Endodermal cell (in vitro differentiated cells): ENCODE results near the gene KATNB1. TPM values are rescaled to one million over a fixed set of nuclear protein-coding genes. Genes with fewer than 3 reads are reported as not detected.

Experiments
- DNase-seq: peaks from one replicate; pipeline ENCODE4 v3.0.0-alpha.2; 2017
- H3K27ac ChIP-seq: 2 replicates; pipeline ENCODE4 v1.5.1; 2013; ENCODE audit warnings: mild to moderate bottlenecking, low read depth, low read length, moderate library complexity
- H3K27me3 ChIP-seq: 2 replicates; pipeline ENCODE4 v1.6.1; 2013; ENCODE audit warnings: mild to moderate bottlenecking, low read length, moderate library complexity; ENCODE audit not compliant: insufficient read depth, control insufficient read depth, poor library complexity, severe bottlenecking
- H3K36me3 ChIP-seq: 2 replicates; pipeline ENCODE4 v1.7.0; 2013; ENCODE audit warnings: mild to moderate bottlenecking, low read length, moderate library complexity; ENCODE audit not compliant: control insufficient read depth, insufficient read depth
- H3K4me1 ChIP-seq: one replicate; pipeline ENCODE4 v1.7.0; 2013; ENCODE audit warnings: low read length; ENCODE audit not compliant: control insufficient read depth, insufficient read depth
- H3K4me3 ChIP-seq: 2 replicates; pipeline ENCODE4 v1.5.1; 2013; ENCODE audit warnings: mild to moderate bottlenecking, low read length, moderate library complexity
- H3K9ac ChIP-seq: 2 replicates; pipeline ENCODE4 v1.6.1; 2013; ENCODE audit warnings: mild to moderate bottlenecking, low read length, moderate library complexity; ENCODE audit not compliant: poor library complexity, severe bottlenecking; ENCODE audit errors: extremely low read depth
- H3K9me3 ChIP-seq: 2 replicates; pipeline ENCODE4 v1.6.1; 2013; ENCODE audit warnings: mild to moderate bottlenecking, low read length, moderate library complexity; ENCODE audit not compliant: control insufficient read depth
- H3K27ac Mint-ChIP-seq: 2 replicates; pipeline ENCODE4 v1.8.0; 2020; ENCODE audit warnings: mixed read lengths
- H3K27me3 Mint-ChIP-seq: 2 replicates; pipeline ENCODE4 v1.8.0; 2021; ENCODE audit warnings: mild to moderate bottlenecking, mixed read lengths; ENCODE audit not compliant: insufficient read depth
- H3K36me3 Mint-ChIP-seq: 2 replicates; pipeline ENCODE4 v1.8.0; 2020; ENCODE audit warnings: low read depth, mixed read lengths
- H3K4me1 Mint-ChIP-seq: 2 replicates; pipeline ENCODE4 v1.8.0; 2020; ENCODE audit warnings: mixed read lengths
- H3K4me3 Mint-ChIP-seq: 2 replicates; pipeline ENCODE4 v1.8.0; 2020; ENCODE audit warnings: mild to moderate bottlenecking, moderate library complexity, mixed read lengths
- H3K9me3 Mint-ChIP-seq: 2 replicates; pipeline ENCODE4 v1.8.0; 2020; ENCODE audit warnings: mild to moderate bottlenecking, mixed read lengths
- WGBS, 2 experiments: methylation state at CpG; one replicate each; pipeline versions ENCODE4 v1.1.5 to v1.1.7; 2013; ENCODE audit warnings: missing lambda C conversion rate in 2 of 2, mixed read lengths in 1 of 2; ENCODE audit not compliant: insufficient coverage in 1 of 2, insufficient read length in 1 of 2; 5-methylcytosine and 5-hydroxymethylcytosine counted together
- total RNA-seq, 2 donors: library from RNA; stranded (reverse); fragmentation: NEBNext Ultra II Directional in 1 of 2; extraction: Animal tissue kit (Norgen Biotek cat#: 25700) in 1 of 2; gene quantifications; 2 replicates in 1 of 2; 3 replicates in 1 of 2; pipeline ENCODE4 v1.2.1, GENCODE V29; 2021
- TF ChIP-seq, protein P1 (sequence below): fragments of 200-600 bp; sonication (generic); conservative IDR thresholded peaks from 2 replicates; pipeline ENCODE4 v1.5.0; 2021; ENCODE audit warnings: antibody characterized with exemption, mild to moderate bottlenecking

Gene KATNB1
- total RNA-seq, 2 donors from 2014 or later = 26.1 to 32.4 TPM

DNA sequence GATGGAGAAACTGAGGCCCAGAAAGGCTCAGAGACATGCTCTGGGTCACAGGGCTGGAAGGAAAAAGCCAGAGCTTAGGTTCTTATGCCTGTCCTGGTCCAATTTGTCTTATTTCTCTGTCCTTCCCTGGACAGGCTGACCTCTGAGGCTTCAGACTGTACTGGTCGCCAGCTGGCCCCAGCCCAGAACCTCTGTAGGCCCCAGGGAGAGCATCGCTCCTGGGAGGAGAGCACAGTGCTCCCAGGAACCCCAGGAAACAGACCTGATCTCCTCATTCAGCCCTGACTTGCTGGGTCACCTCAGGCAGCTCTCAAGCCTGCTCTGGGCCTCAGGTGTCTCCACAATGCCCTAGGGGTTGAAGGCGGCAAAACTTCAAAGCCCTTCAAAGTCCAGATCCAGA is 36.1 kb upstream of the KATNB1 start:
- Mint-ChIP-seq H3K9me3 (no peaks in the 10 kb centered on the region), H3K27ac (no peak overlapping the region), H3K4me3 (no peak overlapping the region), H3K27me3 (peaks cover 3% of the 10 kb centered on the region), H3K36me3 (no peaks in the 10 kb centered on the region), H3K4me1 (peaks cover 20% of the 10 kb centered on the region)
- Histone ChIP-seq H3K27me3 (no peaks in the 10 kb centered on the region), H3K27ac (no peak overlapping the region), H3K4me3 (no peak overlapping the region), H3K9me3 (no peaks in the 10 kb centered on the region), H3K9ac (no peak overlapping the region), H3K36me3 (no peaks in the 10 kb centered on the region), H3K4me1 (peaks cover 8% of the 10 kb centered on the region)
- TF ChIP-seq, protein P1, sequence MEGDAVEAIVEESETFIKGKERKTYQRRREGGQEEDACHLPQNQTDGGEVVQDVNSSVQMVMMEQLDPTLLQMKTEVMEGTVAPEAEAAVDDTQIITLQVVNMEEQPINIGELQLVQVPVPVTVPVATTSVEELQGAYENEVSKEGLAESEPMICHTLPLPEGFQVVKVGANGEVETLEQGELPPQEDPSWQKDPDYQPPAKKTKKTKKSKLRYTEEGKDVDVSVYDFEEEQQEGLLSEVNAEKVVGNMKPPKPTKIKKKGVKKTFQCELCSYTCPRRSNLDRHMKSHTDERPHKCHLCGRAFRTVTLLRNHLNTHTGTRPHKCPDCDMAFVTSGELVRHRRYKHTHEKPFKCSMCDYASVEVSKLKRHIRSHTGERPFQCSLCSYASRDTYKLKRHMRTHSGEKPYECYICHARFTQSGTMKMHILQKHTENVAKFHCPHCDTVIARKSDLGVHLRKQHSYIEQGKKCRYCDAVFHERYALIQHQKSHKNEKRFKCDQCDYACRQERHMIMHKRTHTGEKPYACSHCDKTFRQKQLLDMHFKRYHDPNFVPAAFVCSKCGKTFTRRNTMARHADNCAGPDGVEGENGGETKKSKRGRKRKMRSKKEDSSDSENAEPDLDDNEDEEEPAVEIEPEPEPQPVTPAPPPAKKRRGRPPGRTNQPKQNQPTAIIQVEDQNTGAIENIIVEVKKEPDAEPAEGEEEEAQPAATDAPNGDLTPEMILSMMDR = no peak
- WGBS, 2 experiments = 91 to 94% methylated on average over 3 of the region's 3 CpGs
- DNase-seq = no peak

DNA sequence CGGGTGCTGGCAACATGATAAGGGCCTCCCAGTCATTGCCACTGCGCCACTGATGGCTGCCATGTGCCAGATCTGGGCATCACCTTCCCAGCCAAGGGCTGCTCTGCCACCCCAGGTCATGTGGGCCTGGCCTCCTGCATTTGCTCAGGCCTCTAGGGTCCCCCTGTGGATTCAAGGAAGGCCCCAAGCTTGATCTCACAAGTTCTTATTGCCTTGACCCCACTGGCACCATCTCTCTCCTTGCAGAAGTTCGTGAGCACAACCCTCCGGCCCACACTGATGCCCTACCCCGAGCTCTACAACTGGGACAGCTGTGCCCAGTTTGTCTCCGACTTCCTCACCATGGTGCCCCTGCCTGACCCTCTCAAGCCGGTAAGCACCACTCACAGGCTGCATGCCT is 35.7 kb upstream of the KATNB1 start:
- peaks cover 3% of the 10 kb centered on the region for H3K27me3 Mint-ChIP-seq
- H3K27ac ChIP-seq = no peak overlapping the region
- TF ChIP-seq, protein P1 = no peak
- no peak for DNase-seq
- no peaks in the 10 kb centered on the region for H3K9me3 ChIP-seq
- no peaks in the 10 kb centered on the region for H3K36me3 ChIP-seq
- no peaks in the 10 kb centered on the region for H3K27me3 ChIP-seq
- peaks cover 12% of the 10 kb centered on the region for H3K4me1 ChIP-seq
- H3K4me3 ChIP-seq = no peak overlapping the region
- H3K9ac ChIP-seq = no peak overlapping the region
- H3K36me3 Mint-ChIP-seq = no peaks in the 10 kb centered on the region
- H3K4me1 Mint-ChIP-seq = peaks cover 21% of the 10 kb centered on the region
- H3K9me3 Mint-ChIP-seq = no peaks in the 10 kb centered on the region
- no peak overlapping the region for H3K4me3 Mint-ChIP-seq
- H3K27ac Mint-ChIP-seq = peak overlapping the region; percentile 44
- WGBS, 2 experiments = 94 to 97% methylated on average over 5 to 7 of the region's 7 CpGs

DNA sequence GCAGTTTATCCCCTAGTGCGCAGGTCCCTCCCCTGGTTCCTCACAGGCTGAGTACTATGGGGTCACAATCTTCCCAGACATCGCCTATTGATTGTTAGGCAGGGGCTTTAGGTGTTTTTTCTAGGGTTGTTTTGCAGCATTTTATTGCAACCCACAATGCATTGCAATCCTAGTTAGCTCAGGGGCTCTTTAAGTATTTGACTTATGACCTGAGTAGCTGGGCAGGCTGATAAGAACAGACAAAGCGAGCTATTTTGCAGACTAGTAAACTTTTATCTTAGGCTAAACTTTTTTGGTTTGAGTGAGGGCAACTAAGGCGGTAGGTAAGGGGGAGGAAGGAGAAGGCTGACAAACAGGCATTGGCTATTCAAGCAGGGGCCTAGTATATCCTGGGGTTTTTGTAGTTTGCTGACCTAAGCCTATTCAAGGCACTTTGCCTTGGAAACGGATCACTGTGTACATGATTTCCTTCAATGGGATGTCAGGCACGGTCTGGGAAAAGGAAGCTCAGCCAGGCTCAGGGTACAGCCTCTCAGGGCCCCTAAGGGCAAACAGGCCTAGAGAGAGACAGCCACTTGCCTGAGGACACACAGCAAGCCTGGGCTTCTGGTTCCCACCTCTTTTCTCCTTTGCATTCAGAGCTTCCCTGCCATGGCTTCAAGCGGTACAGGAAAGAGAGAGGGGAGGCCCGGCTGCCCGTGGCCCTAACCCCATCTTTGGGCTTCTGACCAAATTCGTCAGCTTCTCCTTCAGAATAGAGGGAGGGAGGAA is 34.6 kb upstream of the KATNB1 start:
- peak overlapping the region; percentile 60 for H3K27ac ChIP-seq
- H3K9me3 ChIP-seq = no peaks in the 10 kb centered on the region
- Mint-ChIP-seq H3K4me1 (peaks cover 21% of the 10 kb centered on the region), H3K36me3 (no peaks in the 10 kb centered on the region), H3K27ac (no peak overlapping the region), H3K27me3 (peaks cover 3% of the 10 kb centered on the region), H3K4me3 (no peak overlapping the region), H3K9me3 (no peaks in the 10 kb centered on the region)
- DNase-seq = no peak
- H3K4me1 ChIP-seq = peaks cover 12% of the 10 kb centered on the region
- H3K27me3 ChIP-seq = no peaks in the 10 kb centered on the region
- no peaks in the 10 kb centered on the region for H3K36me3 ChIP-seq
- no peak overlapping the region for H3K9ac ChIP-seq
- H3K4me3 ChIP-seq = no peak overlapping the region
- 78 to 85% methylated on average over 8 to 10 of the region's 10 CpGs for WGBS, 2 experiments
- TF ChIP-seq, protein P1 = no peak
